ENCODE data around the gene ZFYVE19.

The ZFYVE19 gene, protein sequence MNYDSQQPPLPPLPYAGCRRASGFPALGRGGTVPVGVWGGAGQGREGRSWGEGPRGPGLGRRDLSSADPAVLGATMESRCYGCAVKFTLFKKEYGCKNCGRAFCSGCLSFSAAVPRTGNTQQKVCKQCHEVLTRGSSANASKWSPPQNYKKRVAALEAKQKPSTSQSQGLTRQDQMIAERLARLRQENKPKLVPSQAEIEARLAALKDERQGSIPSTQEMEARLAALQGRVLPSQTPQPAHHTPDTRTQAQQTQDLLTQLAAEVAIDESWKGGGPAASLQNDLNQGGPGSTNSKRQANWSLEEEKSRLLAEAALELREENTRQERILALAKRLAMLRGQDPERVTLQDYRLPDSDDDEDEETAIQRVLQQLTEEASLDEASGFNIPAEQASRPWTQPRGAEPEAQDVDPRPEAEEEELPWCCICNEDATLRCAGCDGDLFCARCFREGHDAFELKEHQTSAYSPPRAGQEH

DNA sequence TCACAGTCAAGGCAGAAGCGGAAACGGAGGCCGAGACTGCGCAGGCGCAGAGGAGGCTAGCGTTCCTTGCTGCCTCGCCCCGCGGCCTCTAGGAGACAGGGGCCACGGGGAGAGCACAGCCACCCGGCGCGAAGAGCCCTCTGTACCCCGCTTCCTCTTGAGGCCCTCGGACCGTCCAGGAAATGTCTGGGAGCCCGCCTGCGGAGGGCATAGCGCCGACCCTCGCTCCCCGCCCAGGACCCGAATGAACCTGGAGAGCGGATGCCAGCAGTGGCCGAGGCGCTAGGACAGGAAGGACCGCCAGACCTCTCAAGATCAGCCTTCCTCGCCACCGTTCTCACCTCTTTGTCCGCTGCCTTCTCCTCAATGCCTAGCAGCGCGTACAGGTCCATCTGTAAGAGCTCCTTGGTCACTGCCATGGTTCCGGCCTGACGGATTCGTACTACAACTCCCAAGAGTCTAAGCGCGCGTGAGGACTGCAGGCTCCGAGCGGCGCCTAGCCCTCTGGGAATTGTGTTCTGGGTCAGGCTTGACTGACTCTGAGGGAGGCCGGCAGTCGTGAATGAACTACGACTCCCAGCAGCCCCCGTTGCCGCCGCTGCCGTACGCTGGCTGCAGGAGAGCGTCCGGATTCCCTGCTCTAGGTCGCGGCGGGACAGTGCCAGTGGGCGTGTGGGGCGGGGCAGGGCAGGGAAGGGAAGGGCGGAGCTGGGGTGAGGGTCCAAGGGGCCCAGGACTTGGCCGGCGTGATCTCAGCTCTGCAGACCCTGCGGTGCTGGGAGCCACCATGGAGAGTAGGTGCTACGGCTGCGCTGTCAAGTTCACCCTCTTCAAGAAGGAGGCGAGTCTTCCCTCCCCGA is at the start of gene ZFYVE19, which contains the start of gene DNAJC17:
Gene ZFYVE19, plus strand, starts transcription at position 62 of the 860 bp plus-strand sequence. Its CDS starts 501 bp downstream, at position 563.
Gene DNAJC17, minus strand, starts transcription at position 446 of the 860 bp plus-strand sequence. Its CDS starts 27 bp downstream, at position 419.
- peak; percentile 98 for DNase-seq

DNA sequence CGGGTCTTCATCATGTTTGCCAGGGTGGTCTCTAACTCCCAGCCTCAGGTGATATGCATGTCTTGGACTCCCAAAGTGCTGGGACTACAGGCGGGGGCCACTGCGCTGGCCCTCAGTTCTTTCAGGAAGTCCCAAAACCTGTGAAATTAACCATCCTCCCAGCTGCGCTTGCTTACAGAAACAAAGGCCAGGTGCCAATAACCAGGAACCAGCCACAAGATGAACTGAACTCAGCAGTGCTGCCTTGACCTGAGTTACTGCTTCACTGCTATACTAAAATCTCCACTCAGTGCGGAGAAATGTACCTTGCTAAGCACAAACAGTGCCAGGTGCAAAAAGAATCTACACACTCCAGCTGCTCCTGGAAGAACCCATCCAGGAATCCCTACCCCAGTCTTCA is 46.9 kb upstream of the ZFYVE19 start:
- DNase-seq: no peak

DNA sequence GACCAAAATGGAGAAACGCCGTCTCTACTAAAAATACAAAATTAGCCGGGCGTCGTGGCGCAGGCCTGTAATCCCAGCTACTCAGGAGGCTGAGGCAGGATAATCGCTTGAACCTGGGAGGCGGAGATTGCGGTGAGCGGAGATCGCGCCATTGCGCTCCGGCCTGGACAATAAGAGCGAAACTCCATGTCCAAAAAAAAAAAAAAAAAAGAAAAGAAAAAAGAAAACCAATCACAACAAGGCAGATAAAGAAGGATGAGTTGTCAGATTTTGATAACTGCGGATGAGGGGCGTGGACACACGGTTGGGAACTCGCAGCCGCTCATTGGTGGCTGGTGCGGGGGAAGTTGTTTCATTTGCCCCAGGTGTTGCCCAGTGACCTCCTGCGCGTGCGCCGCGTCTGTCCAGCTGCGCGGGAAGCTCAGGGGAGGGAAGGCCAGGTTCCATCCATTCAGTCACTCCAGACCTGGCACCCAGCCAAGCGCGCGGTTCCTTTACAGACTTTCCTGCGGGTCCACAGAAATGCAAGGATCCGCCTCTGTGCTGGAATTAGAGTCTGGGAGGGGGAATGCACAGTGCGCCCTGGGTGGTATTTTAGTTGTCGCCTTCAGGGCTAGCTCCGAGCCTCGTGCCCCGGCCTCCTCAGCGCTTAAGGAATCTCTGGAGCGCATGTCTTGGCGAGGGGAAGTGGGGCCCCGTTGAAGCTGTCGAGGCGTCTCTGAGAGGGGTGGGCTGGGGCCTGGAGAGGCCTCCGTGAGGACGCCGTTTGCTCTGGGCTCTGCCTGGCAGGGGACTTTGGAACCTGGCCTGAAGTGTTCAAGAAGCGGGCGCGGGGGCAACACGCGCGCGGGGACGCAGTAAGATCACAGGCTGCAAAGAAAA is 43.7 kb upstream of the ZFYVE19 start:
- DNase-seq: peak; percentile 81

DNA sequence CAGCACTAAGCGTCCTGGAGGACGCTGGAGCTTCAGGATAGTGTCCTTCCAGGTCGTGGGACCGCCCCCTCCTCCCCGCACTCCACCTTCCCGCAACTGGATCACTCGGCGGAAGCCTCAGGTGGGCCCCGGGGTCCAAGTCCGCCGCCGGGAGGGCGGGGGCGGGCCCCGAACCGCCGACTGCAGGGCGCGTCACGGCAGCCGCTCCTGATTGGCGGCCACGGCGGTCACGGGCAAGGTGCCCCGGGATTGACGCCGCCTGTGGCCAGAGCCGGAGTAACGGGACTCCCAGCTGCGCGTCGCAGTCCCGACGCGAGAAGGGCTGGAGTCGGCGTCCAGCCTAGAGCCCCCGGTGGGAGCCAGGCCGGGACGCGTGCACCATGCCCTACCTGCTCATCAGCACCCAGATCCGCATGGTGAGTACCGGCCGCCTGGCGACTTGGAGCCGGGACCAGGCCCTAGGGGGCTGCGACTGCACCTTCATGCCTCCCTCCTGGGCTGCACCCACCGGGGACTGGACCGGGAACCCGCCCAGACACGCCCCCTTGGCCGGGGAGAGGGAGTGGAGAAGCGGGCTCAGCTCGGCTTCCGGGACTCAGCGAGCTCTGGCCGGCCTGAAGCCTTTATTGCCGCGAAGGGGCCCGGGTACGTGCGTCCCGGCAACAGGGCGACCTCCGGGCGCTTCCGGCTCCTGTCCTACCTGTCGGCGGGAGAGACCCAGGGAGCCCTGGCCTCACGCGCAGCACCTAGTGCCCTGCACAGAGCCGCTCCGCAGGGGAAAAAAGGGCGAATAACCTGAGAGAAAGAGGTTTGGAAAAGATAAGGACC is 42.9 kb upstream of the ZFYVE19 start, which contains the start of gene GCHFR:
Gene GCHFR, plus strand, starts transcription at position 268 of the 828 bp plus-strand sequence. Its CDS starts 113 bp downstream, at position 381.
- peak; percentile 89 for DNase-seq

DNA sequence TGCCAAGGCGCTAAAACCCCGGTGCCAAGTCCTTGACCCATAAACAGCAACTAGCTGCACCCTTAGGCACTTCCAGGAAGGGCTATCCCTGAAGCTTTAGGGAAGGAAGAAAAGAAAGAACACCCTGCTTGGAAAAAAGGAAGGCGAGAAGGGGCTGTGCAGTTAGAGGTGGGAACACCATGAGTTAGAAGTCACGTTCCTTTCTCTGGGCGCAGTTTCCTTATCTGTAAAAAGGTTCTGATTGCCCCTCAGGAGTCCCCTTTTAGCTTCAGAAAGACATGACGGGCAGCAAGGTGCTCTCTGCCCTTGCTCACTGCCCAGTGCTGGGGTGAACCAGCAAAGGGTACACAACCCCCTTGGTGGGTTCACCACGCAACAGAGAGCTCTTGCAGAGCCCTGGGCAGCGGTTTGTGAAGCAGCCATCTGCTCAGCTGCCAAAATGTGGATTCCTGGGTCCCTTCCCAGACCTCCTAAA is 42.2 kb upstream of the ZFYVE19 start:
- no peak for DNase-seq

DNA sequence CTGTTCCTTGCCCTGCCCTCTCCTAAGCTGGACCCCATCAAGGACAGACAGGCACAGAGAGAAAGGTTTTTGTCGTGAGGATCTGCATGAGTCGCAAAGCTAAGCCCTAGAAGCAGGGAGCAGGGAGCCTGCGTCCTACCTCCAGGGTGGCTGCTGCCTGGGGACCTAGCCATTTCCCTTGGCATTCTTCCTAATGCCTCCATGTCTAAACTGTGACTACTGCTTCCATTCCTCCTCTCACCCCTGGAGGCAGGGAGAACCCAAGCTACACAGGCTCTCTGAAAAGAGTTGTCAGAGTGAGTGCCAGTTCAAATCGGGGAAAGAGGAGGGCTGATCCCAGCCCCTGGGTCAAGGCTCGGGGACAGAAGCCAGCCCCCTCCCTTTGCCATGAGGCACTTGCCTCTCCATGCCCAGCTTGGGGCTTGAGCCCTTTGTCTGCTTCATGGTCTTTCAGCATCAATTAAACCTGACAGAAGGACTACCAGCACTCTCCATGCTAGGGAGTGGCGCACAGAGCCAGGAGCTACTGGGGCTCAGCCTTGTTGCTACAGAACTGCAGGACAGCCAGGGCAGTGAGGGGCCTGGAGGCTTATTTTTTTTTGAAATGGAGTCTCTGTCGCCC is 40.6 kb upstream of the ZFYVE19 start:
- no peak for DNase-seq

DNA sequence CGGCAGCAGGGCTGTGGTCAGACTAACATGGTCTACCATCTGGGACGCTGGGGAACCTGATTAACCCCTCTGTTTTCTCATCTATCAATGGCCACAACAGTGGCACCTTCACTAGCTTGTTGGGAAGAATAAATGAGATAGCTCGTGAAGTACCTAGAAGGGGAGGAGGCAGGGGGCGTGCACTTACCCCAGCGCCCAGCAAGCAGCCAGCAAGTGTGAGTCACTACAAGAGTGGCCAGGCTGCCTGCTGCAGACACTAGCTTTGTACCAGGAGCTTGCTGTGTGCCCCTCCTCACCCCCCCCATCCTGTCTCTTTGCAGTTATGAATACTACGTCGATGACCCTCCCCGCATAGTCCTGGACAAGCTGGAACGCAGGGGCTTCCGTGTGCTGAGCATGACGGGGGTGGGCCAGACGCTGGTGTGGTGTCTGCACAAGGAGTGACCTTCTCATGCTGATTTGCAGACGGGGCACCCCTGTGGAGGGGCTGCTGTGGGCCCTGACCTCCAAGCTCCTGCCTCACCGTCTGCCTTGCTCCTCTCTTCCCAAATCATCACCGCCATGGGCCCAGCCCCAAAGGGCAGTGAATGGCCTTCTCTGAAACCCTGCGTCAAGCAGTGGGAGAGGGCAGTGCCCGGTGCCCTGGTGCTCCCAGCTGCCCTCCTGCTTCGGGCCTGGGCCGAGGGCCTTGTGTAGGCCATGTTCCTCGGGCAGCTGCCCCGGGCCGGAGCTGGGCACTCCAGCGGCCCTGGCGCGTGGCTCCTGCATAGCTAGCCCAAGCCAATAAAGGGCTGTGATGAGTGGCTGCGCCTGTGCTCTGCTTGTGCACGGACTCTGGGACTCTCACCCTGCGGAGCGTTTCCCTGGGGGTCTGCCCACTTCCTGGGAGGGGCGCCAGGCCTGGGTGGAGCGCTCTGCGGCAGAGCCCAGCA is 39.7 kb upstream of the ZFYVE19 start:
- no peak for DNase-seq

DNA sequence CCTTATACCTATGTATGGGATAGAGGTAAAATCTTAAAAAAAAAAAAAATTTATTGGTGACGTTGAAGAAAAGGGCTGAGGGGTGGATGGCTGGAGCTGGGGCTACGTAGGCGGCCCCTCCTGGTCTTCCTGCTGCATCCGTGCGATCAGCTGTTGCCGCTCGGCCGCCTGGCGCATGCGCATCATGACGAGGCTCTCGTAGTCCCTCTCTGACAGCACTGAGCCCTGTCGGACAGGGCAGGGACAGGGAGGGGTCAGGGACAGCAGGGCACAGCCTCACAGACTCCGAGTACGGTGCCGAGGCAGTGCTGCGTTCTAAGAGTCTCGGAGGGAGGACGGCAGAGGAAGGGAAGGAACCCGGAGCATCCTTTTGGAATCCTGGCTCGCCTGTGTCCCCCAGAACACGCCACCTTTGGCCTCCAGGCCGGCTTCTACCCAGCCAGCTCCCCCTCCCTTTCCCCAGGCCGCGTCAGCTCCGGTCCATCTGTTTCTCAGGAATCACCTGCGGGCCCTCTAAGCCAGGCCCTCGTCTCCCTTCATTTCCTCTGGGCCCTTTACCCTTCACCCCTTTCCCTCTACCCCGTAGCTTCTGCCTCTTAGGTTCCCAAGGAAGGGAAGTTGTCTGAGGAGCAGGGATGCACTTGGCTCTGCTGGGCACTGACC is 38.9 kb upstream of the ZFYVE19 start:
- DNase-seq: no peak

DNA sequence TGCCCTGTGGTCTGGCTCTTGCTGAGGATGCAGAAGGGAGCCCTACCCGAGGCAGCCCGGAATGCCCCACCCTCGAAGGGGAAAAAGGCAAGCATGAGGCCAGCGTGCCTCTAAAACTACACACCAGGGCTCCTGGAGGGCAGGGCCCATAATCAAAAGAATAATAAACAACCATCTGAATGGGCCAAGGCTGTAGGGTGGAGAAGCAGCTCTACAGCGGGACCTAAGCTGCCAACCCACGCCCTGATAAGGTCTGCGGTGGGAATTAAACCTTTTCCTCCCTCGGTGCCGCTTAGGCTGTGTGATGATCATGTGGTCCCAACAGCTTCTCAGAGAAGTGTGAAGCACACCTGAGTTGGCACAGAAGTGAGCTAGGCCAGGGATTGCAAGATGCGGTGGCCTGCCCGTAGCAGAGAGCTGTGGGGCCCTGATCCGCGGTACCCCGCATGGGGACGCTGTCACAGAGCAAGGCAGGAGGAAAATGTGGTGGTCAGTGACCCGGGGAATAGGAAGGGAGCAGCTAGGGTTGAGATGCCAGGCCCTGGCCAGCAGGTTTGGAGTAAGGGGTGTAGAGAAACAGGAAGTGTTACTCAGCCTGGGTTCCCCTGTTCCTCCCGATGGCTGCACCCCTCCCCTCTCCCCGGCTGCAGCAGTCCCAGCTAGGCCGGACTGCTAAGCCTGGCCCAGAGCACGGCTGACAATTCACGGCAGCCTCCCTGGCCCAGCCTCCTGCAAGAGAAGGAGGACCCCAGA is 38.2 kb upstream of the ZFYVE19 start:
- no peak for DNase-seq

DNA sequence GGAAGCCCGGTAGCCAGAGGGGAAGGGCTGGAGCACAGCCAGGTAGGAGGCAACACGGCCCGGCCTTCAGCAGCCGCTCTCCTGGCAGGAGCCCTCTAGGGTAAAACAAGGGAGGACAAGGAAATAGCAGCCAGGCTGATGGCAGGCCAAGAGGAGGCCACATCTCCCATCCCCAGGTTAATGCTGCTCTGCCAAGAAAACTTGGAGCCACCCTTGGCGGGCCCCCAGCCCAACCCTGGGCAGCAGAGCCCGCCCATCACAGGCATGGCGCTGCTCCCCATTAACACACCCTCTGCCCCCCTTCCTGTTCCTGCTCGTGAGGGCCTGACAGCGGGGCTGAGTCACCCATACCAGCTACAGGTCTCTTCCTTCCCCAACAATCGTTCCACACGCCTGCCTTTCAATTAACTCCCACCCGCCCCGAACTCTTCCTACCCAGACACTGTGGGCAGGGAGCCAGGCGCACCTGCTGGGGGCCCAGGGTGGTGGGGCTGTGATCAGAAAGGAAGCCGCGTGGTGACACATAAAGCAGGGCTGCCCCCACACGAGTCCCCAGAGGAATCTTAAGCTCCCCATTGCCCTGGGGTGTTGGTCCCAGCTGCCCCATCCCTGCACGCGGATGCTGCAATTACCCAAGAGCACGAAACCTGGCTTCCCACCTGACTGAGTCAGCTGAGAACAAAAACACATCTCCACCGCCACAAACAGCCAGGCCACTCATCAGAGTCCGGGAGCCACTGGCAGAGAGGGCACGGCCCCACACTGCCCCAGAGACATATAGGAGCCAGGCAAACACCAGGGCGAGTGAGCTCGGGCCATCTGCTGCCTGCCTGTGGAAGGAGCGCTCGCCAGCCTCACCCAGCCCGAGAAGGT is 37.4 kb upstream of the ZFYVE19 start, which contains the start of gene C15orf62:
Gene C15orf62, plus strand, starts transcription at position 707 of the 873 bp plus-strand sequence. CDS start 516 bp downstream, outside the sequence.
- peak; percentile 75 for DNase-seq

DNA sequence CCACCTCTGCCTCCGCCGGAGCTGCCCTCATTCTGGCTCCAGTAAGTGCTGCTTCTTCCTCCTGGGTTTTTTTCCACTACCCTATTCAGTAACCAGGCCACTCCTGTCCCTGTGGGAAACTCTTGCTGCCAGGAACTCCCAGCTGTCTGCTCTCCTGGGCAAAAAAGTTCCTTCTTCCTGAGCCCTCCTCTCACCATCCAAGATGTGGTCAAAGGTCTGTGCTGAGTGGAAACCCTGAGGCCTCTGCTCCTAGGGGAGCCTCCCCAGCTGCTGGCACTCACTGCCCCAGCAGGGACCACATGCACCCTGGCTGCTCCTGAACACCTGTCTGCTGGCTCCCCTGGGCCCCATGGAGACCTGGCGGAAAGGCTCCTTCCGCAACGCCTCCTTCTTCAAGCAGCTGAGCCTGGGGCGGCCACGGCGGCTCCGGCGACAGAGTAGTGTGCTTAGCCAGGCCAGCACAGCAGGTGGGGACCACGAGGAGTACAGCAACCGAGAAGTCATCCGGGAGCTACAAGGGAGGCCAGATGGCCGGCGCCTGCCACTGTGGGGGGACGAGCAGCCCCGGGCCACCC is 36.7 kb upstream of the ZFYVE19 start:
- DNase-seq: no peak

DNA sequence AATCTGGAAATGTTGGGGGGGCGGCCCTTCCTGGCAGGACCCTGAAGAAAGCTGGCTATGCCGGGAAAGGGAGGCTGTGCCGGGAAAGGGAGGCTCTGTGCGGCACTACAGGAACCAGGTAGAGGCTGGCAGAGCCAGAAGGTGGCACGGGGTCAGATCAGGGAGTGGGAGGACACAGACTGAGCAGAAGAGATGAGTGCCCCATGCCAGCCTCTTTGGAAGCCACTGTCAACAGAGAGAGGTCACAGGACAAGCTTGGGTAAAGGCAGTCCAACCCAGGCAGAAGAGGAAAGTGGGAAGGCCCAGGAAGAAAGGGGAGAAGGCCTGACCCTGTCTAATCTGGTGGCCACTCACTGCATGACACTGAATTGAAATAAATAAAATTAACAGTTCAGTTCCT is 35.6 kb upstream of the ZFYVE19 start:
- DNase-seq: no peak

DNA sequence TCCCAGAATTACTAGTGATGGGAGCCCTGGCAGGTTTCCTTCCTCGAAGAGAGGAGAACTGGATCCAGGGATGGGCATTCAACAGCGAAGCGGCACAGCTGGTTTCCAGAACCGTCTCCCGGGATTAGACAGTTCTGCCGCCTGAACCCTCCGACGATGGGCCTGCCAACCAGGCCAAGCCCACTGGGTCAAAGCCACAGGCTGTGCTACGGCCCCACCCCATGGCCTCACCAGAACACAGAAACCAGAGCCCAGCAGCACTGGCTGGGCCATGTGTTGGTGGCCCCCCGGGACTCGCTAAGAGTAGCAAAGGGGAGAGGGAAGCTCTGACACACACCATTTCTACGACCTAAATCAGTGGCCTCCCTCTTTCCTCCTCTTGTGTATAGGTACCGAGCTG is 34.9 kb upstream of the ZFYVE19 start:
- DNase-seq: no peak

DNA sequence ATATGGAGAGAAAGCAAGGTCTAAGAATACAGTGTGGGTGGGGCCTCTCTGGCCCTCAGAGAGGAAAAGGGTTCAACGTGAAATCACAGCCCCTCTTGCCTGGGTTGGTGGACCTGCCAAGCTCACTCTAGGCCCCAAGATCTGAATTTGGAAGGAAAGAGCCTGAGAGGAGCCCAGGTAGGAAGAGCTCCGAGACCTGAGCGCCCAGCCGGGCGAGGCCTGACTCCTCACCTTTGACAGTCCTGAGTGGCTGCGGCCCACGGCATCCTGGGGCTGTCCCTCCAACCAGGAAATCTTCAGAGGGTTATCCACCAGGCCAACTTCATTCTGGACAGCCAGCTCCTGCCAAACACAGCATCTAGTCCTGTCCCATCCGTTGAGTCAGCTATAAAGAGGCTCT is 33.4 kb upstream of the ZFYVE19 start:
- no peak for DNase-seq

DNA sequence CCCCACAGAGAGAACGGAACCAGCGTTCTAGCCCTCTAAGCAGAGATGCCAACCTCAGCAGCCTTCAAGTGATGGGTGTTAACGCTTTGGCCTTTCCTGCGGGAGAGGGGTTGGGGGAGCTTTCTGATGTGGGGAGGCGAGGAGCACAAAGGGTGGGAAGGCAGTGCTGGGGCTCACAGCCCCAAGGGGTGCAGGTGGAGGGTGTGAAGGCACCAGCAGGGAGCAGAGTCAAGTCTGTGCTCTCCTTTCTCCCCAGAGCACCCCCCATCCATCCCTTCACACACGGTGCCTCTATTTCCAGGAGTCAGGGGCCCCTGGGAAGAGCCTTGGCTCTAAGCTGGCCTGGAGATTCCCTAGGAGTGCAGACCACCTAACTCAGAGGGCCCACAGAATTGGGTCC is 33.0 kb upstream of the ZFYVE19 start:
- DNase-seq: no peak

DNA sequence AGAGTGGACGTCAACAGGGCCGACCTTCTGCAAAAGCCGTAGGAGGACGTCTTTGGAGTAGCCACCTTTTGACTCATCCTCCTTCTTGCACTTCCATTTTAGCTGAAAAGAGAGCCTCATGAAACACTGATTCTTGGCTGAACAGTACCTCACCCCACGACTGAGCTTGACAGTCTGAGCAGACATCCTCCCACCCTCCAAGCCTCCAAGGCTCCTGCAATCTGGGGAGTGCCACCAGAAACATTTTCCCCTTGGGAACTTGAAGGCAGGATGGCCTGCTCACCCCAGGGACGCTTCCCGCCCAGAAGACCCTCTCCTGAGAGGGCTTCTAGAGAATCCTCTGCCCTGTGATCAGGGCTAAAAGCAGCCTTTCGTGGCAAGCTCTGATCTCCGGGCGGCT is 31.9 kb upstream of the ZFYVE19 start:
- no peak for DNase-seq
